Measurements from ENCODE around the gene PACRG. TPM values are rescaled to one million over a fixed set of nuclear protein-coding genes. Genes with fewer than 3 reads are reported as not detected.

Gene PACRG
- total RNA-seq, 1 experiment from 2014 or later = 0.59 TPM

GRCh38 chr6:163026893-163027292 lies 299.1 kb downstream of the PACRG start:
- Histone ChIP-seq H3K36me3 (ENCODE audit: control insufficient read depth, insufficient read depth, low read length) (no peaks in the 10 kb centered on the region), H3K27ac (ENCODE audit: low read length) (no peak overlapping the region), H3K4me3 (ENCODE audit: low read depth in 2 of 2, low read length in 2 of 2) (no peak overlapping the region), H3K9me3 (ENCODE audit: control insufficient read depth, insufficient read depth, low read depth, low read length) (no peaks in the 10 kb centered on the region), H3K27me3 (ENCODE audit: control insufficient read depth, insufficient read depth, low read length) (no peaks in the 10 kb centered on the region), H3K4me1 (ENCODE audit: control insufficient read depth, insufficient read depth, low read length) (no peaks in the 10 kb centered on the region)
- ChIA-PET POLR2A (no interaction called here), CTCF (no interaction called here)
- TF ChIP-seq POLR2AphosphoS5 (IDR thresholded peaks at IDR 0.05; ENCODE audit: low read depth, low read length) (no peak), REST (IDR thresholded peaks at IDR 0.05; ENCODE audit: insufficient read depth in 1 of 2, low read depth in 2 of 2, low read length in 1 of 2) (no peak), SIN3A (IDR thresholded peaks at IDR 0.05; ENCODE audit: borderline replicate concordance, insufficient read depth, low read depth, low read length) (no peak), TCF7L2 (IDR thresholded peaks at IDR 0.05; ENCODE audit: low read depth, low read length) (no peak), CTCF (IDR thresholded peaks at IDR 0.05) (no peak)
- DNase-seq (ENCODE audit: low read depth, low spot score) (no peak), ATAC-seq (no peak)
- in situ Hi-C loops (cut with HindIII; ENCODE audit: low pct_unique_long_range_greater_than_20kb, low sequenced_read_pairs) (no loop called here), intact Hi-C loops (cut with micrococcal nuclease; ENCODE audit: unreplicated experiment) (no loop called here)
- no TSS peak for BruUV-seq (replicated peaks)

GRCh38 chr6:163030980-163031379 lies 303.2 kb downstream of the PACRG start:
- in situ Hi-C loops (cut with HindIII; ENCODE audit: low pct_unique_long_range_greater_than_20kb, low sequenced_read_pairs) (no loop called here), intact Hi-C loops (cut with micrococcal nuclease; ENCODE audit: unreplicated experiment) (no loop called here)
- CTCF ChIA-PET = no interaction called here
- H3K27ac ChIP-seq (ENCODE audit: low read length) = no peak overlapping the region
- H3K36me3 ChIP-seq (ENCODE audit: control insufficient read depth, insufficient read depth, low read length) = no peaks in the 10 kb centered on the region
- no peaks in the 10 kb centered on the region for H3K27me3 ChIP-seq (ENCODE audit: control insufficient read depth, insufficient read depth, low read length)
- no peak for TF ChIP-seq TCF7L2 (IDR thresholded peaks at IDR 0.05; ENCODE audit: low read depth, low read length)
- no peak for TF ChIP-seq CTCF (IDR thresholded peaks at IDR 0.05)
- TF ChIP-seq REST (IDR thresholded peaks at IDR 0.05; ENCODE audit: insufficient read depth in 1 of 2, low read depth in 2 of 2, low read length in 1 of 2) = no peak
- no peak for TF ChIP-seq POLR2AphosphoS5 (IDR thresholded peaks at IDR 0.05; ENCODE audit: low read depth, low read length)
- TF ChIP-seq SIN3A (IDR thresholded peaks at IDR 0.05; ENCODE audit: borderline replicate concordance, insufficient read depth, low read depth, low read length) = no peak
- no TSS peak for BruUV-seq (replicated peaks)
- DNase-seq (ENCODE audit: low read depth, low spot score) (no peak), ATAC-seq (no peak)
- POLR2A ChIA-PET = no interaction called here
- H3K9me3 ChIP-seq (ENCODE audit: control insufficient read depth, insufficient read depth, low read depth, low read length) = no peaks in the 10 kb centered on the region
- no peaks in the 10 kb centered on the region for H3K4me1 ChIP-seq (ENCODE audit: control insufficient read depth, insufficient read depth, low read length)
- H3K4me3 ChIP-seq (ENCODE audit: low read depth in 2 of 2, low read length in 2 of 2) = no peak overlapping the region
